Vagina (tissue), 2 donors: ENCODE data around the gene AOX1. TPM values are rescaled to one million over a fixed set of nuclear protein-coding genes. Genes with fewer than 3 reads are reported as not detected.

Experiments used
- DNase-seq, 2 donors: peaks; one replicate each; pipeline ENCODE4 v3.0.0-alpha.2; 2017; ENCODE audit errors: extremely low spot score in 2 of 2
- H3K27ac ChIP-seq: fragments of 200-600 bp; sonication (generic); one replicate; pipeline ENCODE4 v1.5.1; 2019
- H3K27me3 ChIP-seq: fragments of 200-600 bp; sonication (generic); one replicate; pipeline ENCODE4 v1.5.1; 2019
- H3K36me3 ChIP-seq, 2 donors: fragments of 200-600 bp; sonication (generic); one replicate each; pipeline ENCODE4 v1.5.1; 2017 to 2019
- H3K4me1 ChIP-seq: fragments of 200-600 bp; sonication (generic); one replicate; pipeline ENCODE4 v1.5.1; 2019
- H3K4me3 ChIP-seq, 2 donors: fragments of 200-600 bp; sonication (generic); 1 replicate in 1 of 2; 2 replicates in 1 of 2; pipeline ENCODE4 v1.5.1; 2016 to 2019
- H3K9me3 ChIP-seq: fragments of 200-600 bp; sonication (generic); one replicate; pipeline ENCODE4 v1.5.1; 2019
- POLR2A ChIP-seq, 2 donors: fragments of 450-650 bp; IDR thresholded peaks; one replicate each; pipeline ENCODE4 v1.6.1; 2017; ENCODE audit warnings: antibody characterized with exemption in 2 of 2, mild to moderate bottlenecking in 2 of 2, moderate library complexity in 2 of 2
- POLR2AphosphoS5 ChIP-seq, 2 donors: sonication (generic); formaldehyde crosslinking; IDR thresholded peaks; one replicate each; pipeline ENCODE4 v1.9.0; 2017; ENCODE audit warnings: antibody characterized with exemption in 2 of 2, mild to moderate bottlenecking in 2 of 2, low read depth in 1 of 2; ENCODE audit not compliant: insufficient read depth in 1 of 2
- intact Hi-C: fragments of 100-400 bp; cut with DNase I; formaldehyde crosslinking; loops from one replicate; pipeline ENCODE4 v1.15.1; 2023
- total RNA-seq: library from RNA; depleted of rRNA; stranded (reverse); fragments of >200 nt; gene quantifications from one replicate; pipeline ENCODE4 v1.2.3, GENCODE V29; 2016
- TF ChIP-seq, protein P1 (sequence below), 3 experiments: fragments of 450-650 bp in 2 of 3; fragments of 200-600 bp in 1 of 3; sonication (generic) in 1 of 3; IDR thresholded peaks; one replicate each; pipeline ENCODE4 v1.5.1; 2017 to 2019; ENCODE audit warnings: antibody characterized with exemption in 3 of 3, mild to moderate bottlenecking in 2 of 3, moderate library complexity in 2 of 3

The AOX1 gene
- total RNA-seq, 1 donor from 2014 or later, result 84.5 TPM

DNA sequence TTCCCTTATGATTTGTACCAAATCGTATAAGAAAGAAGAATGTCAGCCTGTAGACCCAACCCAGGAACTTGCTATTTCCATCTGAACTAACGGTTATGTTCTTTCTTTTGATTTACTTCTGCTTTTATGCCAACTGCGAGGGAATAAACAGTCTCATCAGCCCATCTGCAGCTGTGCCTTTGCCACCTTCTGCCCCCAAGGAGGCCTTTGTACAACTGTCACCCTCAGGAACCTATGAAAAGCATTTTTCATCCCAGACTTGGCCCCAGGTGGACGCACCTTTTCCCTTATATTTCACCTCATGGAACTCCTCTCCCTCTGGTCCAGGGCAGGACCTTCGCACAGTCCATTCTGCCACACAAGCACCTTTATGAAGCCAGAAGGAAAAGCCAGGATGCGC lies 109.8 kb downstream of the AOX1 start:
- DNase-seq, result no peak
- Histone ChIP-seq H3K9me3 (no peaks in the 10 kb centered on the region), H3K27ac (no peak overlapping the region), H3K27me3 (no peaks in the 10 kb centered on the region), H3K4me1 (no peaks in the 10 kb centered on the region), H3K4me3 (no peak overlapping the region), H3K36me3 (no peaks in the 10 kb centered on the region)
- intact Hi-C loops, result no loop called here
- TF ChIP-seq POLR2AphosphoS5 (IDR thresholded peaks at IDR 0.05; ENCODE audit: insufficient read depth in 1 of 2, low read depth in 1 of 2), result no peak
- no peak for TF ChIP-seq POLR2A (IDR thresholded peaks at IDR 0.05)
- TF ChIP-seq, protein P1, sequence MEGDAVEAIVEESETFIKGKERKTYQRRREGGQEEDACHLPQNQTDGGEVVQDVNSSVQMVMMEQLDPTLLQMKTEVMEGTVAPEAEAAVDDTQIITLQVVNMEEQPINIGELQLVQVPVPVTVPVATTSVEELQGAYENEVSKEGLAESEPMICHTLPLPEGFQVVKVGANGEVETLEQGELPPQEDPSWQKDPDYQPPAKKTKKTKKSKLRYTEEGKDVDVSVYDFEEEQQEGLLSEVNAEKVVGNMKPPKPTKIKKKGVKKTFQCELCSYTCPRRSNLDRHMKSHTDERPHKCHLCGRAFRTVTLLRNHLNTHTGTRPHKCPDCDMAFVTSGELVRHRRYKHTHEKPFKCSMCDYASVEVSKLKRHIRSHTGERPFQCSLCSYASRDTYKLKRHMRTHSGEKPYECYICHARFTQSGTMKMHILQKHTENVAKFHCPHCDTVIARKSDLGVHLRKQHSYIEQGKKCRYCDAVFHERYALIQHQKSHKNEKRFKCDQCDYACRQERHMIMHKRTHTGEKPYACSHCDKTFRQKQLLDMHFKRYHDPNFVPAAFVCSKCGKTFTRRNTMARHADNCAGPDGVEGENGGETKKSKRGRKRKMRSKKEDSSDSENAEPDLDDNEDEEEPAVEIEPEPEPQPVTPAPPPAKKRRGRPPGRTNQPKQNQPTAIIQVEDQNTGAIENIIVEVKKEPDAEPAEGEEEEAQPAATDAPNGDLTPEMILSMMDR (IDR thresholded peaks at IDR 0.05), result no peak

- Histone ChIP-seq H3K4me1 (no peaks in the 10 kb centered on the region), H3K9me3 (no peaks in the 10 kb centered on the region), H3K27me3 (no peaks in the 10 kb centered on the region), H3K36me3 (no peaks in the 10 kb centered on the region), H3K27ac (no peak overlapping the region), H3K4me3 (no peak overlapping the region)
- no peak for TF ChIP-seq POLR2A (IDR thresholded peaks at IDR 0.05)
- no peak for DNase-seq
- intact Hi-C loops, result no loop called here
Observed at GRCh38 chr2:200698217-200698616, 112.4 kb downstream of the AOX1 start.

DNA sequence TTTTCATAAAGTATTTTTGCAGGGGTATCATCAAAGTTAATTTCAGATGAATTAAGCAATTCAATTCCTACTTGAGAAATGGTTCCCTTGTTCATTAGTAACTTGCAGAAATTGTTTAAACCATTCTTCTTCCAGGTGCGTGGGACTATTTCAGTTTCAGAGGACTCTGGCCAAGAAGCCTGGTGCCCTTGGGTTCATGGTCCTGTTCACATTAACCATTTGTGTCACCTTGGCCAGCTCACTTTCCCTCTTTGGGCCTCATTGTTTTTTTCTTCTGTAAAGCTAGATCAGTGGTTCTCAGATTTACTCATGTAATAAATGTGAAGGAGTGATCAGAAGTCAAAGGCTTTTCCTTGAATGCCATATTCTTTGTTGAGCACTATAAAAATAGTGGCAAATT lies 113.5 kb downstream of the AOX1 start:
- Histone ChIP-seq H3K9me3 (no peaks in the 10 kb centered on the region), H3K27me3 (no peaks in the 10 kb centered on the region), H3K4me3 (no peak overlapping the region), H3K27ac (no peak overlapping the region), H3K4me1 (no peaks in the 10 kb centered on the region), H3K36me3 (no peaks in the 10 kb centered on the region)
- TF ChIP-seq POLR2AphosphoS5 (IDR thresholded peaks at IDR 0.05; ENCODE audit: insufficient read depth in 1 of 2, low read depth in 1 of 2) (no peak), POLR2A (IDR thresholded peaks at IDR 0.05) (no peak)
- TF ChIP-seq, protein P1 (IDR thresholded peaks at IDR 0.05), result no peak
- intact Hi-C loops, result no loop called here
- no peak for DNase-seq

- Histone ChIP-seq H3K27ac (no peak overlapping the region), H3K4me3 (no peak overlapping the region), H3K9me3 (no peaks in the 10 kb centered on the region), H3K27me3 (no peaks in the 10 kb centered on the region), H3K4me1 (no peaks in the 10 kb centered on the region), H3K36me3 (no peaks in the 10 kb centered on the region)
- no peak for DNase-seq
- intact Hi-C loops, result loop anchor here (5.0 kb wide), 1 partner anchor 124 kb away; no protein-coding TSS in a partner anchor
- TF ChIP-seq POLR2AphosphoS5 (IDR thresholded peaks at IDR 0.05; ENCODE audit: insufficient read depth in 1 of 2, low read depth in 1 of 2) (no peak), POLR2A (IDR thresholded peaks at IDR 0.05) (no peak)
- TF ChIP-seq, protein P1 (IDR thresholded peaks at IDR 0.05), result no peak
Observed at GRCh38 chr2:200700856-200701255, 115.0 kb downstream of the AOX1 start.

DNA sequence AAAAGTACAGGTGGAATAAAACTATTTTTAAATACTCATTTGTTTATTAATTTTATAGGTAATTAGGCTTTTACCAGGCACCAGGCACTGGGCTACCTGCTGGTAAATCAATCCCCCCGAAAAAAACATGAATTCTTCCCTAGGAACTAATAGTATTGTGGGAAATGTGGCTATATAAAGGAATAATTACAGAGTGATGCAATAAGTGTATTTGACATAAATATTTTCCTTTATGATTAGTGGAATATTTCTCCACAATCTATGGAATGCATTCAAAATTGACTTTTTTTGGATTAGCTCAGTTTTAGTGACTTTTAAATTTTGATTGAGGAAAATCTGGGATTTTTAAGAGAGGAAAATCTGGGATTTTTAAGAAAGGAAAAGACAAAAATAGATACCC lies 116.2 kb downstream of the AOX1 start:
- no peaks in the 10 kb centered on the region for H3K9me3 ChIP-seq
- H3K36me3 ChIP-seq, result no peaks in the 10 kb centered on the region
- H3K27me3 ChIP-seq, result no peaks in the 10 kb centered on the region
- H3K4me1 ChIP-seq, result no peaks in the 10 kb centered on the region
- H3K4me3 ChIP-seq, result no peak overlapping the region
- intact Hi-C loops, result loop anchor here (5.0 kb wide), 1 partner anchor 125 kb away; no protein-coding TSS in a partner anchor
- DNase-seq, result no peak
- TF ChIP-seq POLR2A (IDR thresholded peaks at IDR 0.05), result no peak
- TF ChIP-seq, protein P1 (IDR thresholded peaks at IDR 0.05), result no peak
- no peak for TF ChIP-seq POLR2AphosphoS5 (IDR thresholded peaks at IDR 0.05; ENCODE audit: insufficient read depth in 1 of 2, low read depth in 1 of 2)
- H3K27ac ChIP-seq, result no peak overlapping the region
